ENCODE results near the gene KLHL17.
"Not testable (repeated sequence)": the region's sequence is repeated elsewhere in the genome, so short reads cannot be mapped to it uniquely, and the experiment has no call there.

KLHL17 gene

DNA sequence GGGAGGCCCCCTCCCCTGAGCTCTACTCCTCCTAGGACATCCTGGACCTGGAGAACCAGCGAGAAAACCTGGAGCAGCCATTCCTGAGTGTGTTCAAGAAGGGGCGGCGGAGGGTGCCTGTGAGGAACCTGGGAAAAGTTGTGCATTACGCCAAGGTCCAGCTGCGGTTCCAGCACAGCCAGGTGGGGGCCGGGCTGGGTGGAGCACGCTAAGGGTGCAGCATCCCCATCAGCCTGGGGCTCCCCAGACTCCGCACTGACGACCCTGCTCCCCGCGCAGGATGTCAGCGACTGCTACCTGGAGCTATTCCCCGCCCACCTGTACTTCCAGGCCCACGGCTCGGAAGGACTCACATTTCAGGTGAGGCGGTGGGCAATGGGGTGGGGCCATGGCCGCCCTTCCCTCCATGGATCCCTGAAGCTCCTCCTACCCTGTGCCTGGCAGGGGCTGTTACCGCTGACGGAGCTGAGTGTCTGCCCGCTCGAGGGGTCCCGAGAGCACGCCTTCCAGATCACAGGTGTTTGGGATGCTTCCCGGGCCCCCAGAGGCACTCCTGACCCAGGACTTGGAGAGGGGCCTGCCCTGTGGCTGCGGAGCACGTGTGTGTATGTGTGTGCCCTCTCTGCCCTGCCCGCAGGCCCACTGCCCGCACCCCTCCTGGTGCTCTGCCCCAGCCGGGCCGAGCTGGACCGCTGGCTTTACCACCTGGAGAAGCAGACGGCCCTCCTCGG lies 10.0 kb downstream of the KLHL17 start:
- DNase-seq = no peak

DNA sequence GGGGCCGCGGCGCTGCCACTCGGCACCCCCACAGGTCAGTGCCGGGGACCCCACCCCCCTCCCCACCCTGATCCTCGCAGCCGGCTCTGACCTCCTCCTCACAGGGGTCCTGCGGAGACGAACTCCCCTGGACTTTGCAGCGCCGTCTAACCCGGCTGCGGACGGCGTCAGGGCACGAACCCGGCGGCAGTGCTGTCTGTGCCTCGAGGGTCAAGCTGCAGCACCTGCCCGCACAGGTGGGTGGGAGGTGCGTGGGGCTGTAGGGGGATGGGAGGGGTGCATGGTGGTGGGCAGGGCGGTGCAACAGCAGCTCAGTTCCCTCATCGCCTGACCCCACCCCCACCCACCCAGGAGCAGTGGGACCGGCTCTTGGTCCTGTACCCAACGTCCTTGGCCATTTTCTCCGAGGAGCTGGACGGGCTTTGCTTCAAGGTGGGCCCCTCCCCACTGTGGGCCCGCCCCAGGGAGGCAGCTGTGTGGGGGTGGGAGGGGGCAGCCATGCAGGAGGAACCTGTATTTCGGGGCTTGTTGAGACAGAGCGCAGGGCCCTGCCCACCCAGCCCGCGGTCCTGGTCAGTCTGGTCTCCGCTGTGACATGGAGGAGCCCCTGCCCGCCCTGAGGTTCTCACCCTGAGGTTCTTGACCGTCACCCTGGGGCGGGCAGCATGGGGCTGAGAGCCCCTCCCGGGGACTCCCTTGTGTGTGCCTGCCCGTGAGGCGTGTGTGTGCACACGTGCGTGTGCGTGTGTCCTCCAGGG lies 10.8 kb downstream of the KLHL17 start:
- no peak for DNase-seq

DNA sequence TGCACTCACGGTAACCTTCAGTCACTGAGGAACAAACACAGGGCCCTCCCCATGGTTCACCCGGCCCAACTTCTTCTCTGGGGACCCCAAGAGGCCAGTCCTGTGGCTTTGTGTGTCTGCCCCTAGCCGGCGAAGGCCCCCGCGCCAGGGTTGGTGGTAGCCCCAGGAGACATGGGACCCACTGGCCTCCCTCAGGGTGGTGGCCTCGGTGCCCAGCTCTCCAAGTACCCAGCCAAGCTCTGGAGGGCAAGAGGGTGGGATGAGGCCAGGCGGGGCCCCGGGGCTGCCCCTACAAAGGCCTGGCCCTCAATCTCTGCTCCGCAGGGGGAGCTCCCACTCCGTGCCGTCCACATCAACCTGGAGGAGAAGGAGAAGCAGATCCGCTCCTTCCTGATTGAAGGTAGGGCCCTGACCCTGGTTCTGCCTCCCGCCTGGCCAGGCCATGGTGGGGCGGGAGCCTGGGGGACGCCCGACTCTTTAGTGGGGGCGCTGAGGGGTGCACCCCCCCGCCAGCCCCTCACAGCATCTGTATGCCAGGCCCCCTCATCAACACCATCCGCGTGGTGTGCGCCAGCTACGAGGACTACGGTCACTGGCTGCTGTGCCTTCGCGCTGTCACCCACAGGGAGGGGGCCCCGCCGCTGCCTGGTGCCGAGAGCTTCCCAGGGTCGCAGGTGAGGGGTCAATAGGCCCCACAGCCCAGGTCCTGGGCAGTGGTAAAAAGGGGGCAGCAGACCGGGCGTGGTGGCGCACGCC lies 11.5 kb downstream of the KLHL17 start:
- no peak for DNase-seq

DNA sequence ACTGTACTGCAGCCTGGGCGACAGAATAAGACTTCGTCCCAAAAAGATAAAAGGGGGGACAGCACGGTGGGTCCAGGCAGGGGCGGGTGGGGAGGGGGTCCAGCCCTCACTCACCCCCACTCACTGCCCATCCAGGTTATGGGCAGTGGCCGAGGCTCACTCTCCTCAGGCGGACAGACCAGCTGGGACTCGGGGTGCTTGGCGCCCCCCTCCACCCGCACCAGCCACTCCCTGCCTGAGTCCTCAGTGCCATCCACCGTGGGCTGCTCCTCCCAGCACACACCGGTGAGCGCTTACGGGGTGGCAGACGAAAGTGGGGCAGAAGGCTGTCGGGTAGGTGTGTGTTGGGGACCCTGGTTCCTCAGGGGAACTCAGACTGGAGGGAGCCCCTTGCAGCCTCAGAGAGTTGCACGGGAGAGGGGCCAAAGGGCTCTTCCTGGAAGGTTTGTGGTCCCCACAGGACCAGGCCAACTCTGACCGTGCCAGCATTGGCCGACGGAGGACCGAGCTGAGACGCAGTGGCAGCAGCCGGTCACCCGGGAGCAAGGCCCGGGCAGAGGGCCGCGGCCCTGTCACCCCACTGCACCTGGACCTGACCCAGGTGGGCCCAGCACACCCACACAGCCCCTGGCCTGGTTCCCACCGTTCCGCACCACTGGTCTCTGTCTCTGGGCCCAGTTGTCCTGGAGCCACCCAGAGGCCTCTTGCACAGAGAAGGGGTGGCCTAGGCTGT lies 12.5 kb downstream of the KLHL17 start:
- no peak for DNase-seq

DNA sequence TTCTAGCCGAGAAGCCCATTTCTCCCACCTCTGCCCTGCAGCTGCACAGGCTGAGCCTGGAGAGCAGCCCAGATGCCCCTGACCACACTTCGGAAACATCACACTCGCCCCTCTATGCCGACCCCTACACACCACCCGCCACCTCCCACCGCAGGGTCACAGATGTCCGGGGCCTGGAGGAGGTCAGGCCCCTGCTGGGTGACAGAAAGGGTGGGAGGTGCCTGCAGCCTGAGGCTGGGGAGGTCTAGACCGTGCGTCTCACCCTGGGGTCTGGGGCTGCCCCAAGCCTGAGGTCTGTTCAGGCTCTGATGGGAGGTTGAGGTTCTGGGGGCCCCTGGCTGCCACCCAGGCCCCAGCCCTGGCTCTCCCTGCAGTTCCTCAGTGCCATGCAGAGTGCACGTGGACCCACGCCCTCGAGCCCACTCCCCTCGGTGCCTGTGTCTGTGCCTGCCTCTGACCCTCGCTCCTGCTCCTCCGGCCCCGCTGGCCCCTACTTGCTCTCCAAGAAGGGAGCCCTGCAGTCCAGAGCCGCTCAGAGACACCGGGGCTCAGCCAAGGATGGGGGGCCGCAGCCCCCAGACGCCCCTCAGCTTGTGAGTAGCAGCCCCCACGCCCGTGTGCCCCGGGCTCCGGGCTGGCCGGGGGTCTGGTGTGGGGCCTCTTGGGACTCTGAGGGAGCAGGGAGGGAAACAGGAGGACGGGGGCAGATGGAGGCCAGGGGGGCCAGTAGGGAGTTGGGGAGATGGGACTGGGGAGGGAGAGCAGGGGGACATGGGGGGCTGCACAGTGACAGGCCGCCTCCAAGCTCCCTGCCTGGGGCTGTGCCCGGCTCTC lies 13.3 kb downstream of the KLHL17 start:
- no peak for DNase-seq

DNA sequence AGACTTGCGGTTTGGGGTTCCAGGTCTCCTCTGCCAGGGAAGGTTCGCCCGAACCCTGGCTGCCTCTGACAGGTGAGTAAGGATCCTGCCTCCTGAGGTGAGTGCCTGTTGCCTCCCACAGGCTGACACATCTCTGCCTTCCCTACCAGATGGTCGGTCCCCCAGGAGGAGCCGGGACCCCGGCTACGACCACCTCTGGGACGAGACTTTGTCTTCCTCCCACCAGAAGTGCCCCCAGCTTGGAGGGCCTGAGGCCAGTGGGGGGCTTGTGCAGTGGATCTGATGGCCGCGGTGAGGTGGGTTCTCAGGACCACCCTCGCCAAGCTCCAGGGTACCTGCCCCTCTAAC lies 13.9 kb downstream of the KLHL17 start:
- no peak for DNase-seq

DNA sequence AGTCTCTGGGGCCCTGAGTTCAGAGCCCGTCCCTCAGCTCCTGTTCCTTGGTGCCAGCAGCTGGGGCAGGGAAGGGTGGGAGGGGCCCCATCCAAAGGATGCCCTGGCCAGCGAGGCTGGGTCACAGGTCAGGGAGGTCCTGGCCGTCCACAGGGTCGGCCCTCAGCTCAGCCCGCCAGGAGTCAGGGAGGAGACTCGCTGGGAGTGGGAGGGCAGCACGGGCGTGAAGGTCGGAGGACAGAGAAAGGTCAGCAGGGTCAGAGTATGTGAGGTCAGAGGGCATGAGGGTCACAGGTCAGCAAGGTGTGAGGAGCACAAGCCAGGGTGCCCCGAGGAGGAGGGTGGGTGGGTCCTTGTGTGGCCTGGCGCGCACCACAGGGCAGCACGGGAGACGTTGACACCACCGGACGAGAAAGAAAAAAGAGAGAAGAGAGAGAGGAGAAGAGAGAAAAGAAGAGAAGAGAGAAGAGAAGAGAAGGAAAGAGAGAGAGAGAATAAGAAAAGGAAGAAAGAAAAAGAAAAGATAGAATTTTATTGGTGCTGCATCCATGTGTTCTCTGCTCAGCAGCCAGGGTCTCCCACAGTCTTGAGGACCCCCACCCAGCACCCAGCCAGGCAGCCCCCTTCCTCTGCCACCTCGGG lies 14.4 kb downstream of the KLHL17 start:
- DNase-seq = no peak

DNA sequence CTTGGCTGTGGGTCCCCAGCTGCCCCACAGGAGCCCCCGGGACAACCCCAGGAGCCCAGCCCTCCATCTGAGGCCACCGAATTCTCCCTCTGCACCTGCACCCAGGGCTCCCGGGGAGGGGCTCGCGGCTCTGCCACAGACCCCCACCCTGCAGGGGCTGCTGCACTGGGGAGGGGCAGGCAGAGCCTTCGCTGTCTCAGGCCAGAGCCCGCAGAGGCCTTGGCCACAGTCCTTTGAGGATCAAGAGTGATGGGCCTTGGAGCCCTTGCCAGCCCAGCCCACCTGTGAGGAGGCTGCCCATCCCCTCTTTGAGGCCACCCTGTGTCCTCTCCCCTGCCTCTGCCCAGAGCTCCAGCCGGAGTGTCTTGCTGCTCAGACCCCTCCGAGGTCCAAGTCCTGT lies 15.0 kb downstream of the KLHL17 start:
- DNase-seq = no peak

DNA sequence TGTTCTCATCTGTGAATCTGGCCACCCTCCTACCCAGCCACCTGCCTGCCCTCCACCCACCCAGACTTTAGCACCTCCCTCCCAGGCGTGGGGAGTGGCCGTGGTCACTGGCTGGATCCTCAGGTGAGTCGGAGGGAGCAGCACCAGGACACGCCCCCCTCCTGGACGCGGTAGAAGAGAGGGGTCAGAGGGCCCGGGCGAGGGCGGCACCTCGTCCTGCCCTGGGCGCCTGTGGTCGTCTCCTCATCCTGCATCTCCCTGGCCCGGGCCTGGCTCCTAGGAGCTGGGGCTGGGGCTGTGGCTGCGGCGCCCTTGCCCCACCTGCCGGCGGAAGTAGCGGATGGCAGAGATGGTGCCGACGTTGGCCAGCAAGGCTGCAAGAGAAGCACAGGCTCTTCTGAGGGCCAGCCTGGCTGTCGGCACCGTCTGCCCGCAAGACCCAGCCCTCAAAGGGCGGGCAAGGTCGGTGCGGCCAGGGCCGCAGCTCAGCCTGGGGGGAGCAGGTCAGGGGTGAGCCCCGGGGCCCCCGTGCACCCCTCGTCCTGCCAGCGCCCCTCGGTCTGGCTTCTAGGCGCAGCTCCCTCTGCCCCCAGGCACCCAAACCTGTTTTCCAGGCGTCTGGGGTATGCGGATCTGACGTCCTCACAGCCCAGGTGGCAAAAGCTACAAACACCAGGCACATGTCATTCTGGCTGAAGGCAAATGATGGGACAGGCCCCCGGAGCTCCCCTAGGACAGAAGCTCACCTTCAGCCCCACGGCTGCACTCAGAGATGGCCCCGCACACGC lies 15.7 kb downstream of the KLHL17 start:
- DNase-seq = peak; percentile 74

DNA sequence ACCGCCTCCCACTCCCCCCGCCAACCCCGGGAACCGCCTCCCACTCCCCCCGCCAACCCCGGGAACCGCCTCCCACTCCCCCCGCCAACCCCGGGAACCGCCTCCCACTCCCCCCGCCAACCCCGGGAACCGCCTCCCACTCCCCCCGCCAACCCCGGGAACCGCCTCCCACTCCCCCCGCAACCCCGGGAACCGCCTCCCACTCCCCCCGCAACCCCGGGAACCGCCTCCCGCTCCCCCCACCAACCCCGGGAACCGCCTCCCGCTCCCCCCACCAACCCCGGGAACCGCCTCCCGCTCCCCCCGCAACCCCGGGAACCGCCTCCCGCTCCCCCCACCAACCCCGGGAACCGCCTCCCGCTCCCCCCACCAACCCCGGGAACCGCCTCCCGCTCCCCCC lies 16.4 kb downstream of the KLHL17 start:
- DNase-seq = not testable (repeated sequence)

DNA sequence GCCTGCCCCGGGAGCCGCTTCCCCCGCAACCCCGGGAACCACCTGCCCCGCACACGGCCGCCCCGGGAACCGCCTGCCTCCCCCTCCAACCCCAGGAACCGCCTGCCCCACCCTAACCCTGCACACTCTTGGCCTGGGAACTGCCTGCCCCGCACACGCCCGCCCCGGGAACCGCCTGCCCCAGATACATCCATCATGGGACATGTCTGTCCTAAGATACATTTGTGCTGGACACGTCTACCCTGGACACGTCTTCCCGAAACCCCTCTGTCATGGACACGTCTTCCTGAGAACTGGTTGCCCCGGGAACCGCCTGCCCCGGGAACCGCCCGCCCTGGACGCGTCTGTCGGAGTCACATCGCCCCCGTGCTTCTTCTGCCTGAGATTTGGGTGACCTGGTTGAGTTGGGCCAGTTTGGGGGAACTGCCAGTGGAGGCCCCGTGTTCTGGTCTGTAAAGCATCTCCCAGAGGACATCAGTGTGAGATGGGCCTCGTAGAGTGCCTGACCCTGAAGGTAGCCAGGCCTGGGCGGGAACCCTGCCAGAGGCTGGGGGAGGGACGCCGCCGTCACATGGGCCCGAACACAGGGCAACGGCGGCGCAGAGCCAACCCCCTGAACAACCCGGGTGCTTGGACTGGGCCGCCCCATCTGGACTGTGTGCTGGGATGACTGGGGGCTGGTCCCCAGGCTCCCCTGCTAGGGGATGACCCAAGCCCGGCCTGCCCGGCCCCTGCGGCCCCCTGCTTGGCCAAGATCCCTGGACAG lies 17.9 kb downstream of the KLHL17 start:
- DNase-seq = no peak

DNA sequence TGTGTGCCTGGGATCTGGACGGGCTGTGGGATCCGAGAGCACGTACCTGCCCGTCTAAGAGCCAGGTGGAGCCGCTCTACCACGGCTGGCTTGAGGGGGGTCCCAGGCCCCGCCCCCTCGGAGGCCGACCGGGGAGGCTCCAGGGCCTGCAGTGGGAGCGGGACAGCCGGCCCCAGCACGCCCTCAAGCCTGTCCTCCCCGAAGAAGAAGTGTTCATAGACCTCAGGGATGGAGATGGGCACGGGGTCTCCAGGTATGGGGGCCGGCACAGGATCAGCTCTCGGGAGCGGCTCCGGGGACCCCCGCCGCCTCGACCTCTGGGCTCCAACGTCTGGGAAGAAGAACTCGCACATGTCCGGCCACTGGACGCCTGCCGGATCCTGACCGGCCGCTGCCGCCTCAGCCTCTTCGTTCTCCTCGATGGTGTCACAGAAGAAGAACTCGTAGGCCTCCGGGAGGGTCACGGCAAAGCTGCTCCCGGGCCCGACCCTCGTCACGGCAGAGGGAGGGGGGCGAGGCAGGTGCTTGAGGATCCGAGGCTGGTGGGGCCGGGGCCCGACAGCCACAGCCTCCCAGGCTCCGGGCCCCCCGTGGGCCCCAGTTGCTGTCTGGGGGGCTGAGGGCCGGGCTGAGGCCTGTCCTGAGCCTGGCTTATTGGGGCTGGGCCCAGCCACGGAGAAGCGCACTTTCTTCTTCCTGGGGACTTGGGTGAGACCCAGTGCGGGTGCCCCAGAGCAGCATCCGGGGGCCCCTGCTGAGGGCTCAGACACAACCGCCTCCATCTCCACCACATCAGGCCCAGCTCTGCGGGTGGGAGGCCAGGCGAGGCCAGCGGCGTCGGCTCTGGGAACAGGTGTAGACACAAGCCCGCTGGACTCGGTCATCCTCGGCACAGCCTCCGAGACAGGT lies 18.7 kb downstream of the KLHL17 start:
- no peak for DNase-seq

DNA sequence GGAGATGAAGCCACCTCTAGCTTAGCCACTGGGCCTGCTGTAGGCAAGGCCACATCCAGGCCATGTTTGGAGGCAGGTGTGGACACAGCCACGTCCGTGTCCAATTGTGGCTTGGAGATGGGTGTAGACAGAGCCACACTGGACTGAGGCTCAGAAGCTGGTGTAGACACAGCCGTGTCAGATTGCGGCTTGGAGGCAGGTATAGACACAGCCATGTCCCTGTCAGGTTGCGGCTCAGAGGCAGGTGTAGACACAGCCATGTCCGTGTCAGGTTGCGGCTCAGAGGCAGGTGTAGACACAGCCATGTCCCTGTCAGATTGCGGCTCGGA lies 19.3 kb downstream of the KLHL17 start:
- DNase-seq = no peak

DNA sequence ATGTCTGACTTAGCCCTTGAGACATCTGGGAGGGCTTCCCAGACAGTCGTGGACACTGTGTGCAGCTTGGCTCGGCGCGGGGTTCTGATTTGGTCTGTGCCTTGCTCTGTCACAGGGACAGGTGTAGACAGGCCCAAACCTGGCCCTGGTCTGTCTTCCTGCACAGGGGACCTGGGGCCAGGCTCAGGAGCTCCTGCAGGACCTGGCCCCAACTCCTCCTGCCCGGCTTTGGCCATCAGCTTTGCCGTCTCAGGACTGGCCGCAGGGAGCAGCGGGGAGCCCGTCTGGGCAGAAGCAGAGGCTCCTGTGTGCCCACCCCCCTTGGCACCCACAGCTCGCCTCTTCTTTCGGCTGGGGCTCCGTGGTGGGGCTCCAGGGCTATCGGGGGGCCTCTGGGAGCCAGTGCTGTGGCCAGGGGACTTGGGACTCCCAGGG lies 19.8 kb downstream of the KLHL17 start:
- DNase-seq = no peak

DNA sequence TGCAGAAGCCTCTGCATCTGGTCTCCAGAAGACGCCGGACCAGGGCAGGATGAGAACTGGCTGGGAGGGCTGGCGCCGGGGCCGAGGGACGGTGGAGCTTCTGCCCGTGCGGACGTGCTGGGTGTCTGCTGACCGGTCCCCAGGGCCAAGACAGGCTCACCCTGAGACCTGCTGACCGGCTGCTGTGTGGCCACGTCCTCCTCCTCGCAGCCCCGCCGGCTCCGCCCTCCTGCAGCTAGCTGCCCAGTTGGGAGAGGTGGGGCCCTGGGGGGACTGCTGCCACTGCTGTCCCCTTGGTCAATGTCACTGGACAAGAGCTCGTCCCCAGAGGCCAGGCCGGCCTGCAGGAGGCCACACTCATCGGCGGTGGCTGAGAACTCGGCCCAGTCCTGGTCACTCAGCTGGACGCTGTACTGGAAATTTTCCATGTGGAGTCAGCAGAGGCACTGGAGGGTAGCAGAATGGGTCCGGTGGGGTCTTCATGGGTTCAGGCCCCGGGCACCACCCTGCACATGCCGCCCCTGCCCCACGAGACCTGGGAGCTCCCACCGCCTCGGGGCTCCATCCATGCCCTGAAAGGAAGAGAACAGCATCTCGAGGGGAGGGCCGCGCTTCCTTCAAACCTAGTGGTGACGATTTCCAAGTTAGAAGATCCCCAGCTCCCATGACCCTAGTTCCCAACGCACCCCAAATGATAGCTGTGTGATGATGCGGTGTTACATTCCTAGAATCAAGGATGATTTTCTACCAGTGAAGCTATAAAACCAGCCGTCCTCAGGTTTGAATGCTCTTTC lies 20.4 kb downstream of the KLHL17 start:
- no peak for DNase-seq

DNA sequence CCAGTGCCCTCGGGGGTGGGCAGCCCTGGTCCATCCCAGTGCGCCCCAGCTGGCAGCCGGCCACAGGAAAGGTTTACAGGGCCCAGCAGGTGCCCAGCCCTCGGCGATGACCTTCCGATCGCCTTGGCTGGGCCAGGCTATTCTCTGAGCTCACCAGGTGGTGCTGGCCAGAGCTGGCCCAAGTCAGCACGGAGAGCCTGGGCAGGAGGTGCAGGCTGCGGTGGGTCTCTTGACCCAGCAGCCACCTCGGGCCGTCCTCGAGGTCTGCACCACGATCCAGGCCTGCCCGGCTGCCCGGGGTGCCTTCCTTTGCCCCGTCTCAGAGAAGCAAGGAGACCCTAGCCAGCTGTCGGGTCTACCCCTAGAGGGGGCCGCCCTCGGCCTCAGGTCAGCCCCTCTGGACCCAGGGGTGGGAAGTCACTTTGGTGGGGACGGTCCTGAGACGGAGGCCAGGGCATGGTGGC lies 21.1 kb downstream of the KLHL17 start:
- no peak for DNase-seq

DNA sequence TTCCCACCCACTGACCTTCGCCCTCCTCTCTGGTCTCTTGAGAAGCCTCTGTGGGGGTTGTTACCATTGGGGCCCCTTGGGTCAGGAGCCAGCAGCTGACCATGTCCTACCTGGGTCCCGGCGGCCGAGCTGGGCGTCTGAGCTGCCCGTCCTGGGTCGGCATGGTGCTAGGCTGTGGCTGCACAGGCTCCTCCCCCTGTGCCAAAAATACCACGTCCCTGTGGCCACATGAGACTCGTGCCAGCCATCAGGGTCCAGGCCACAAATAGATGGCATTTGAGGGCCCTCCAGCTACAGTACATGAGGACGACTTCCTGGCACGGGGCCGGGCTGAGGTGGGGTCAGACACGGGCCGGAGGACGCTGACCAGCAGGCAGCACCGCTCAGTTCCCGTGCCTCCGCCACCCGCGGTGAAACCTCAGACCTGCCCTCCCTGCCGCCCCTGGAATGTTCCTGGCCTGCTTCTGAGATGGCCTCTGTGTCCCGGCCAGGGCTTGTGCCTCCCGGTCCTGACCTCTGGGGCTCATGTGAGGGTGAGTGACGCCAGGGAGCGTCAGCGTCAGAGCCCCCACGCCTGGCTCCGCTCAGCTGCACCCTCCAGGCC lies 21.7 kb downstream of the KLHL17 start, which contains the start of gene PERM1:
Gene PERM1, minus strand, starts transcription at position 139 of the 604 bp plus-strand sequence. CDS start 1,064 bp downstream, outside the sequence.
- DNase-seq = no peak
